NCI-H1417 treated with DMSO at 0.1 percent for 48 hours (cell line): ENCODE data around the gene ANGPTL8.

Source experiments
- DNase-seq: peaks from one replicate; lab custom pipeline; 2025; lab: John Stamatoyannopoulos, UW

ANGPTL8 gene, protein sequence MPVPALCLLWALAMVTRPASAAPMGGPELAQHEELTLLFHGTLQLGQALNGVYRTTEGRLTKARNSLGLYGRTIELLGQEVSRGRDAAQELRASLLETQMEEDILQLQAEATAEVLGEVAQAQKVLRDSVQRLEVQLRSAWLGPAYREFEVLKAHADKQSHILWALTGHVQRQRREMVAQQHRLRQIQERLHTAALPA

DNA sequence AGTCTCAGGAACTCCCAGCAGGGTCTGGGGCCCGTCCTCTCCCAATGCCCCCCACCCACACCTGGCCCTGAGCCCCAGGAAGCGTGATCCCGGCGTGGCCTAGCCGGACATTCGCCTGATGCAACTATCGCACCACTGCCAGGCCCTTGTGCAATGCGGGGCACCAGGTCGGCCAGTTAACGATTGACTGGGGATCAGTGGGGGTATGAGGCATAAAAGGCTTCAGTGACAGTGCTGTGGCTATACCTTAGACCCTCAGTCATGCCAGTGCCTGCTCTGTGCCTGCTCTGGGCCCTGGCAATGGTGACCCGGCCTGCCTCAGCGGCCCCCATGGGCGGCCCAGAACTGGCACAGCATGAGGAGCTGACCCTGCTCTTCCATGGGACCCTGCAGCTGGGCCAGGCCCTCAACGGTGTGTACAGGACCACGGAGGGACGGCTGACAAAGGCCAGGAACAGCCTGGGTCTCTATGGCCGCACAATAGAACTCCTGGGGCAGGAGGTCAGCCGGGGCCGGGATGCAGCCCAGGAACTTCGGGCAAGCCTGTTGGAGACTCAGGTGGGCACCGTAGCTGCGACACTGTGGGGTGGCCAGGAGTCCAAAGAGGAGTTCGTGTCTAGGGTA is at the start of gene ANGPTL8:
TSS of gene ANGPTL8 (plus strand) at position 243 of the 624 bp plus-strand sequence. CDS start at position 262, 19 bp downstream.
- DNase-seq = no peak

GRCh38 chr19:11190501-11190900 is 48.9 kb upstream of the ANGPTL8 start:
- no peak for DNase-seq

DNA sequence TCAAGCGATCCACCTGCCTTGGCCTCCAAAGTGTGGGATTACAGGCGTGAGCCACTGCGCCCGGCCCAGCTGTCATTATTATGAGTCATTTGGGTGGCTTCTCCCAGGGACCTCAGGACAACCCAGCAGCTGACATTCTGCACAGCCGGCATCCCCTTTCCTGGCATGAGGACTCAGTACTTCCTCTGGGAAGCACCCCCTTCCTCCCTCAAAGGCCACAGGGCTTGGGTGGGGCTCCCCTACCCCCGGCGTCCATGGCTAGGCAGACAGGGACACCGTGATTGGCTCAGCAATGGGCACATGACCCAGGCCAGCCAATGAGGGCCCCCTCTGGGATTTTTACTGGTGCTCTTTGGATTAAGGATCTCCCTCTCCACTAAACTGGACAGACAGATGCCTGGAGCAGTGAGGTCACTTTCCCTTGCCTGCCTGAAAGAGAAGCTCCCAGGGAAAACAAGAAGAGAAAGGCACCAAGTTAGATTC is 48.1 kb upstream of the ANGPTL8 start:
- DNase-seq = no peak

DNA sequence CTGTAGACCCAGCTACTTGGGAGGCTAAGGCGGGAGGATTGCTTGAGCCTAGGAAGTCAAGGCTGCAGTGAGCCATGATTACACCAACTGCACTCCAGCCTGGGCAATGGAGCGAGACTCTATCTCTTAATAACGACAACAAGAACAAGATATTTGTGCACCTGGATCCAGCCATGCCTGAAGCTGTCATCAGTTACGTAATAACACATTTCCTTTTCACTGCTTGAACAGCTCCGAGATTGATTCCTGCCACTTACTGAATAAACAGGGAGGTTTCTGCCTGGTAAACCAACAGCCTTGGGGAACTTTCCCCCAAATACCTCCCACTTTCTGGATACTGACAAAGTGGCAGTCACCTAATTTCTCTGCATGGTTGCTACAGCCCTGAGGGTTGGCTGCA is 47.5 kb upstream of the ANGPTL8 start:
- no peak for DNase-seq

- no peak for DNase-seq
Observed at GRCh38 chr19:11192957-11193939, 46.2 kb upstream of the ANGPTL8 start.

DNA sequence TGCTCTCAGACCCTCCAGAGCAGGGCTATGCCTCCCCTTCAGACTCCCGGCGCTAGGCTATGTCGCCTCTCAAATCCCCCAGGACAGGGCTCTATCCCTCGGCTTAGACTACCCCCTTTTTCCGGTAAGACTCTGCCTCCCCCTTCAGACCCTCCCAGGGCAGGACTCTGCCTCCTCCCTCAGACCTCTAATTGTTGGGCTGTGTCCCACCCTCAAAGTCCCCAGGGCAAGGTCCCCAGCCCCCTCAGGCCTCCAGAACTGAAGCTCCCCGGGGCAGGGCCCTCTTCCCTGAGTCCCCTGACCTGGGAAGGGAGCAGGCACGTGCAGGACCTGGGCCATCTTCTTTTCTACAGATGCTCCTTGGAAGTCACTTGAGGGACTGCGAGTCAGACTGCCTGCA is 45.2 kb upstream of the ANGPTL8 start:
- DNase-seq = no peak

DNA sequence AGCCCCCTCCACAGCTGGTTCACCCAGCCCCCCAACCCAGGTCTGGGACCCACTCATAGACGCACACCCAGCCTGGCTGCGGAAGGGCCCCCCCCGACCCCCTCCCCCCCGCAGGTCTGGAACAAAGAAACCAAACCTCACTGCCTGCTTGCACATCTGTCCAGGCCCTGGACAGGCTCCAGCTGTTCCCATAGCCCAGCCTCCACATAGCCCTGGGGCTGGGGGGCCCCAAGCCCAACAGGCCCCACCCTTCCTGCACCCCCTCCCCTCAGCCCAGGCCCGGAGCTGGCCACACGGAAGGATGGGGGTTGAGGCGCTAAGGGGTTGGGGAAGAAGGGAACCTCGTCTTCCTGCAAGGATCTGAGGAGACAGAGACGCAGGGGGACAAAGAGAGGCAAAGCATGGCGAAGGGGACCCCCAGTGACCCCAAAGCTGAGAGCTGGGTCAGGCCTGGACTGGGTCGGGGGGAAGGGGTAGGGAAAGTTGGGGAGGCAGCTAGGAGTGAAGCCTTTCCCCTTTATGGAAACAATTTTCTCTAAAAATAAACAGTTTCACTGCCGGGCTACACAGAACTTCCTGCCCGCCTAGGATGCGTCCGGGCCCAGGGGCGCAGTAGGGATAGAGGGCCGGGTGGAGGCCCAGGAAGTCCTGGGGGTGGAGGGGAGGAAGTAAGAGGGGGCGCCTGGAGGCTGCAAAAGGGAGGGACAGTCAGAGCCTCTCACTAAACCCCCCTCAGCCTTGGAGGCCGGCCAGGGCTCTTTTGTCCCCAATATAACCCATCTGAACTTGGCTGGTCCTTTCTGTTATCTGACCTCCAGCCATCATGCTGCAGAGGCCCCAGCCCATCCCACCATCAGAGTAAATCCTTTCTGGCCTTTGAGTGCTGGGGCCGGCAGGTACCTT is 44.5 kb upstream of the ANGPTL8 start:
- no peak for DNase-seq

- DNase-seq = no peak
Observed at GRCh38 chr19:11195681-11196080, 43.7 kb upstream of the ANGPTL8 start.

GRCh38 chr19:11196406-11197287 is 42.8 kb upstream of the ANGPTL8 start:
- DNase-seq = no peak

DNA sequence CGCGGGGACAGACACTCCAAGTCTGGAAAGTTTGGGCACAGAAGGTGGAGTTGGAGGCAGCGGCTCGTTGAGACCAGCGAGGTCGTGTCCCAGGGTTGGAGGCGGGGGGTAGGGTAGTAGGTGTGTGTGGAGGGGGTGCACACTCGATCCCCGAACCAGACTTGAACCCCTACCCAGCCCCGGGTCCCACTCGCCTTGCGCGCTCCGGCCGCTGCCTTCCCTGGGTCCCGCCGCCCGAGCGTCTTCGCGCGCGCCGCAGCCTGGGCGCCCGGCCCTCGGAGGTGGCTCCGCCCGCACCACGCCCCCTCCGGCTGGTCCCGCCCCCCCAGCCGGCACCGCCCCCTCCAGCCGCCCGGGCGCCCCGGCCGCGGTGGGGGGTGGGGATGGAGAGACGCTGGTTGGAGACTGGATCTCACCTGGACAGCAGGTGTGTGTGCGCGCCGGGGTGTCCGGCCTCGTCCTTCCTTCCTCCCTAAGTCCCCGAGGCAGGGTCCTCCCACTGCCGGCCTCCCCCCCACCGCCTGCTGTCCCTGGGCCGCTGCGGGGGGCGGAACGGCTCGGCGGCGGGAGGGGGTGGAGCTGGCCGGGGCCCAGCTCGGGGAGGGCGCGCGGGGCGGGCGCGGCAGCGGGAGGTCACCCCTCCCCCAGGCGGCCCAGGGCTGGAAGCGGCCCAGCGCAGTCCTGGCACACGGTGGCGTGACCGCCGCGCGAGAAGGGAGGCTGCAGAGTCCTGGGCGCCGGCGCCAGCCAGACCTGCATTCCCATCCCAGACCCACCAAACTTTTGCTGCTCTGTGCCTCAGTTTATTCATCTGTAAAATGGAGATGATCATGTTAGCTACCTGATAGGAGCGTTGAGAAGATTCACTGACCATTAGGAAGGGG is 41.9 kb upstream of the ANGPTL8 start, which contains the start of gene KANK2:
TSS of gene KANK2 (minus strand) at position 255 of the 884 bp plus-strand sequence. CDS start 3,034 bp downstream, outside the sequence.
- DNase-seq = peak; percentile 84

DNA sequence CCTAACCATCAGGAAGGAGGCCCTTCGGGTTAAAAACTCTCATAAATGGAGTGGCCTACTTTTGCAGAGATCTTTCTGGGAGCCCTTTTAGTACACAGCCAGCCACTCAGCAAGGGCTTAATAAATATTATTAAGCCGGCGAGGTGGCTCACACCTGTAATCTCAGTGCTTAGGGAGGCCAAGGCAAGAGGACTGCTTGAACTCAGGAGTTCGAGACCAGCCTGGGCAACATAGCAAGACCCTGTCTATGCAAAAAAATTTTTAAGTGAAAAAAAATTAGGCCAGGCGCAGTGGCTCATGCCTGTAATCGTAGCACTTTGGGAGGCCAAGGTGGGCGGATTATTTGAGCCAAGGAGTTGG is 41.3 kb upstream of the ANGPTL8 start:
- no peak for DNase-seq

DNA sequence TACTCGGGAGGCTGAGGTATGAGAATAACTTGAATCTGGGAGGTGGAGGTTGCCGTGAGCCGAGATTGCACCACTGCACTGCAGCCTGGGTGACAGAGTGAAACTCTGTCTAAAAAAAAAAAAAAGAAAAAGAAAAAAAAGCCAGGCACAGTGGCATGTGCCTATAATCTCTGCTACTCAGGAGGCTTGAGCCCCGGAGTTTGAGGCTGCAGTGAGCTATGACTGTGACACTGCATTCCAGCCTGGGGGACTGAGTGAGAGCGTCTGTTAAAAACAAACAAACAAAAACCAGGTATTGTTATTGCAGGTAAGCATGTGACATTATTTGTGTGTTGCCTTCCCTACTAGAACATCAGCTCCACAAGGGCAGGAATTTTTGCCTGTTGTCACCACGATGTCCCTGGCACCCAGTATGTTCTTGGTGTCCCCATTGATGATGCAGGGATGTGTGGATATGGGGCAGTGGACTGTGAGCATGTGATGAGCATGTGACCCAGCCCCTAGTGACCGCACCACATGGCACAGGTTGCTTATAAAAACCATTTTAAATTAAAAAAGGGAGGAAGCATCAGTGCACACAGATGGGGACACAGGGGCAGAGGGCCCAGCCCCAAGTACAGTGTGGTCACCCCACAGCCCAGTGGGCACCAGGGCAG is 40.5 kb upstream of the ANGPTL8 start:
- no peak for DNase-seq

DNA sequence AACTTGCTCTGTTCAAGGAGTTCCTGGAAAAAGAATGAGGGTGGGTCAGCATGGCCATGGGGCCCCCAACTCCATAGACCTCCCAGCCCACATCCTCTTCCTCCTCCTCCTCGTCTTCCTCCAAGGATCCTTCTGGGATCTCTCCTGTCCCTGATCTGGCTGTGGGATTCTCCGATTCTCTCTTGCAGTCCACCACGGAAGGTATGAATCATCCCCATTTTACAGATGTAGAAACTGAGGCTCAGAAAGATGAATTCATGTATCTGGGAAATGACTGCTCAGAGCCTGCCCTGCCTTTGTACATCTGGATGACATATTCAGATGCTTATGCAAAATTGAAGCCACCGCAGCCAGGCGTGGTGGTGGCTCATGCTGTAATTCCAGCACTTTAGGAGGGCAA is 39.9 kb upstream of the ANGPTL8 start:
- DNase-seq = no peak

DNA sequence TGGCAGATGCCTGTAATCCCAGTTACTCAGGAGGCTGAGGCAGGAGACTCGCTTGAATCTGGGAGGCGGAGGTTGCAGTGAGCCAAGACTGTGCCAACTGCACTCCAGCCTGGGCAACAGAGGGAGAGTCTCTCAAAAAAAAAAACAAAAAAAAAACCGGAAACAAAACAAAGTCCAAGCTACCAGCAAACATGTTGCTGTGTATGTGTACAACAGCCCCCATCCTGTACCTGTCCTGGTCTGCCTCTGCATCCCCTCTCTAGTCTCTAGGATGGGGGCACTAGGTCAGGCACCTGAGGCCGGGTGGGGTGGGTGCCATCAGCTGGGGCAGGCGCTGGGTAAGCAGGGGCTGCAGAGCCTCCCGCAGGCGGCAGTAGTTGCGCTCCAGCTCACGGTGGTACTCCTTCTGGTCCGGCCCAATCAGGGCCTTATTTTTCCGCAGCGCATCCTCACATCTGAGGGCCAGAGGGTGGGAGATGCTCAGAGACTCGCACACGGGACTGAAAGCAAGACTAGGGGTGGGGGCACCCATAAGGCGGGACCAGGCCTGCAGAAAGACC is 39.3 kb upstream of the ANGPTL8 start:
- DNase-seq = no peak

GRCh38 chr19:11200931-11201330 is 38.5 kb upstream of the ANGPTL8 start:
- no peak for DNase-seq

GRCh38 chr19:11201791-11202190 is 37.6 kb upstream of the ANGPTL8 start:
- no peak for DNase-seq

- DNase-seq = no peak
Observed at GRCh38 chr19:11202488-11203193, 36.8 kb upstream of the ANGPTL8 start.
